Lower leg skin (tissue), 3 donors: ENCODE results near the gene PPARA.

Experiments
- POLR2A ChIP-seq, 2 donors: fragments of 450-650 bp; IDR thresholded peaks; one replicate each; pipeline ENCODE4 v1.6.1; 2016 to 2017; ENCODE audit warnings: antibody characterized with exemption in 2 of 2, mild to moderate bottlenecking in 1 of 2, moderate library complexity in 1 of 2
- TF ChIP-seq, protein P1 (sequence below), 3 donors: fragments of 450-650 bp; IDR thresholded peaks; one replicate each; pipeline ENCODE4 v1.5.1; 2016; ENCODE audit warnings: antibody characterized with exemption in 3 of 3, mild to moderate bottlenecking in 3 of 3, moderate library complexity in 2 of 3

- TF ChIP-seq, protein P1, sequence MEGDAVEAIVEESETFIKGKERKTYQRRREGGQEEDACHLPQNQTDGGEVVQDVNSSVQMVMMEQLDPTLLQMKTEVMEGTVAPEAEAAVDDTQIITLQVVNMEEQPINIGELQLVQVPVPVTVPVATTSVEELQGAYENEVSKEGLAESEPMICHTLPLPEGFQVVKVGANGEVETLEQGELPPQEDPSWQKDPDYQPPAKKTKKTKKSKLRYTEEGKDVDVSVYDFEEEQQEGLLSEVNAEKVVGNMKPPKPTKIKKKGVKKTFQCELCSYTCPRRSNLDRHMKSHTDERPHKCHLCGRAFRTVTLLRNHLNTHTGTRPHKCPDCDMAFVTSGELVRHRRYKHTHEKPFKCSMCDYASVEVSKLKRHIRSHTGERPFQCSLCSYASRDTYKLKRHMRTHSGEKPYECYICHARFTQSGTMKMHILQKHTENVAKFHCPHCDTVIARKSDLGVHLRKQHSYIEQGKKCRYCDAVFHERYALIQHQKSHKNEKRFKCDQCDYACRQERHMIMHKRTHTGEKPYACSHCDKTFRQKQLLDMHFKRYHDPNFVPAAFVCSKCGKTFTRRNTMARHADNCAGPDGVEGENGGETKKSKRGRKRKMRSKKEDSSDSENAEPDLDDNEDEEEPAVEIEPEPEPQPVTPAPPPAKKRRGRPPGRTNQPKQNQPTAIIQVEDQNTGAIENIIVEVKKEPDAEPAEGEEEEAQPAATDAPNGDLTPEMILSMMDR (IDR thresholded peaks at IDR 0.05): no peak
- no peak for TF ChIP-seq POLR2A (IDR thresholded peaks at IDR 0.05)
Measured at GRCh38 chr22:46193898-46194310, 43.6 kb downstream of the PPARA start.
